Measurements from ENCODE around the gene C11orf16. TPM values are rescaled to one million over a fixed set of nuclear protein-coding genes. Genes with fewer than 3 reads are reported as not detected.
A peak's percentile ranks its signal among the peaks of the same experiment; 100 is the strongest.

C11orf16 gene
- total and polyA plus RNA-seq, 4 experiments from 2014 or later: 0.10 TPM; not detected in 3

- H3K27me3 Mint-ChIP-seq: no peaks in the 10 kb centered on the region
- CTCF ChIA-PET (ENCODE audit: partially characterized antibody): interaction anchor here (1.0 kb wide), 1 partner anchor 211 kb away, joined by 3 read pairs; no protein-coding TSS in a partner anchor
These were observed 6.5 kb downstream of the C11orf16 start for GRCh38 chr11:8926236-8926635.

GRCh38 chr11:8925711-8926110, 7.0 kb downstream of the C11orf16 start:
- H3K27me3 ChIP-seq (ENCODE audit: insufficient read depth, low read length): no peaks in the 10 kb centered on the region
- no peak overlapping the region for H3K4me3 Mint-ChIP-seq
- no peaks in the 10 kb centered on the region for H3K4me1 ChIP-seq (ENCODE audit: insufficient read depth, low read length)
- intact Hi-C loops (cut with micrococcal nuclease): no loop called here
- H3K9me3 ChIP-seq (ENCODE audit: control insufficient read depth in 1 of 2, low read length in 2 of 2): no peaks in the 10 kb centered on the region
- no peak for DNase-seq
- no peaks in the 10 kb centered on the region for H3K4me1 Mint-ChIP-seq
- peak overlapping the region in 1 of 7 donors; percentile 72 for H3K27ac Mint-ChIP-seq
- H3K27me3 Mint-ChIP-seq: no peaks in the 10 kb centered on the region
- H3K9me3 Mint-ChIP-seq: peaks cover 0 to 1% (median 0%) of the 10 kb centered on the region in 8 donors
- peaks cover 7% of the 10 kb centered on the region for H3K36me3 ChIP-seq (ENCODE audit: insufficient read depth, low read length)
- POLR2A ChIA-PET (ENCODE audit: partially characterized antibody): no interaction called here
- H3K36me3 Mint-ChIP-seq: peaks cover 6 to 10% of the 10 kb centered on the region in 2 donors
- no peak overlapping the region for H3K27ac ChIP-seq (ENCODE audit: low read depth, low read length)
- CTCF ChIA-PET (ENCODE audit: partially characterized antibody): interaction anchor here (1.0 kb wide), 1 partner anchor 212 kb away, joined by 3 read pairs; no protein-coding TSS in a partner anchor
- H3K4me3 ChIP-seq (ENCODE audit: low read length in 2 of 2): no peak overlapping the region

More at GRCh38 chr11:8926236-8926635, 6.5 kb downstream of the C11orf16 start:
- H3K36me3 Mint-ChIP-seq: peaks cover 6 to 10% of the 10 kb centered on the region in 2 donors
- no peak overlapping the region for H3K4me3 ChIP-seq (ENCODE audit: low read length in 2 of 2)
- no peaks in the 10 kb centered on the region for H3K9me3 ChIP-seq (ENCODE audit: control insufficient read depth in 1 of 2, low read length in 2 of 2)
- peak overlapping the region in 1 of 7 donors; percentile 46 for H3K27ac Mint-ChIP-seq
- H3K4me1 ChIP-seq (ENCODE audit: insufficient read depth, low read length): no peaks in the 10 kb centered on the region
- H3K4me3 Mint-ChIP-seq: no peak overlapping the region
- H3K4me1 Mint-ChIP-seq: no peaks in the 10 kb centered on the region
- H3K36me3 ChIP-seq (ENCODE audit: insufficient read depth, low read length): peaks cover 2% of the 10 kb centered on the region
- intact Hi-C loops (cut with micrococcal nuclease): no loop called here
- H3K27me3 ChIP-seq (ENCODE audit: insufficient read depth, low read length): no peaks in the 10 kb centered on the region
- POLR2A ChIA-PET (ENCODE audit: partially characterized antibody): no interaction called here
- H3K27ac ChIP-seq (ENCODE audit: low read depth, low read length): no peak overlapping the region
- no peak for DNase-seq
- H3K9me3 Mint-ChIP-seq: peaks cover 0 to 1% (median 0%) of the 10 kb centered on the region in 8 donors

- ChIA-PET POLR2A (ENCODE audit: partially characterized antibody) (no interaction called here), CTCF (ENCODE audit: partially characterized antibody) (interaction anchor here (1.2 kb wide), 2 partner anchors 9 to 10 kb away, joined by 3 to 5 read pairs; no protein-coding TSS in a partner anchor)
- Mint-ChIP-seq H3K4me1 (no peaks in the 10 kb centered on the region), H3K9me3 (peaks cover 0 to 1% (median 0%) of the 10 kb centered on the region in 8 donors), H3K4me3 (no peak overlapping the region), H3K27ac (peak overlapping the region in 1 of 7 donors; percentile 19), H3K27me3 (no peaks in the 10 kb centered on the region), H3K36me3 (peaks cover 16 to 30% of the 10 kb centered on the region in 2 donors)
- H3K27ac ChIP-seq (ENCODE audit: low read depth, low read length): no peak overlapping the region
- no peak for DNase-seq
- H3K9me3 ChIP-seq (ENCODE audit: control insufficient read depth in 1 of 2, low read length in 2 of 2): no peaks in the 10 kb centered on the region
- intact Hi-C loops (cut with micrococcal nuclease): no loop called here
- no peaks in the 10 kb centered on the region for H3K4me1 ChIP-seq (ENCODE audit: insufficient read depth, low read length)
- H3K27me3 ChIP-seq (ENCODE audit: insufficient read depth, low read length): no peaks in the 10 kb centered on the region
- H3K36me3 ChIP-seq (ENCODE audit: insufficient read depth, low read length): peaks cover 23% of the 10 kb centered on the region
- H3K4me3 ChIP-seq (ENCODE audit: low read length in 2 of 2): no peak overlapping the region
These were observed 10.1 kb downstream of the C11orf16 start for GRCh38 chr11:8922691-8923090.

GRCh38 chr11:8917157-8917825, 15.5 kb downstream of the C11orf16 start:
- Mint-ChIP-seq H3K27me3 (no peaks in the 10 kb centered on the region), H3K36me3 (peaks cover 12 to 31% of the 10 kb centered on the region in 2 donors), H3K27ac (peak overlapping the region in 2 of 7 donors; percentile 27 to 31), H3K4me1 (peaks cover 15 to 24% (median 19%) of the 10 kb centered on the region in 4 donors), H3K9me3 (peaks cover 0 to 1% (median 0%) of the 10 kb centered on the region in 8 donors), H3K4me3 (peak overlapping the region in 1 of 8 donors; percentile 9)
- ChIA-PET CTCF (ENCODE audit: partially characterized antibody) (interaction anchor here (1.1 to 1.4 kb wide), 2 partner anchors 42 to 221 kb away, joined by 4 to 9 read pairs; no protein-coding TSS in a partner anchor), POLR2A (ENCODE audit: partially characterized antibody) (no interaction called here)
- no peak for DNase-seq
- Histone ChIP-seq H3K9me3 (ENCODE audit: control insufficient read depth in 1 of 2, low read length in 2 of 2) (no peaks in the 10 kb centered on the region), H3K27me3 (ENCODE audit: insufficient read depth, low read length) (no peaks in the 10 kb centered on the region), H3K4me3 (ENCODE audit: low read length in 2 of 2) (no peak overlapping the region), H3K27ac (ENCODE audit: low read depth, low read length) (no peak overlapping the region), H3K4me1 (ENCODE audit: insufficient read depth, low read length) (peaks cover 20% of the 10 kb centered on the region), H3K36me3 (ENCODE audit: insufficient read depth, low read length) (peaks cover 23% of the 10 kb centered on the region)
- intact Hi-C loops (cut with micrococcal nuclease): no loop called here

- Mint-ChIP-seq H3K4me3 (peak overlapping the region in 6 of 8 donors; percentile 72 to 90 (median 86)), H3K27me3 (no peaks in the 10 kb centered on the region), H3K9me3 (no peaks in the 10 kb centered on the region), H3K4me1 (peaks cover 22 to 34% (median 29%) of the 10 kb centered on the region in 4 donors), H3K27ac (peak overlapping the region; percentile 78 to 94 (median 92)), H3K36me3 (peaks cover 12 to 24% of the 10 kb centered on the region in 2 donors)
- Histone ChIP-seq H3K36me3 (ENCODE audit: insufficient read depth, low read length) (peaks cover 7% of the 10 kb centered on the region), H3K27ac (ENCODE audit: low read depth, low read length) (peak overlapping the region; percentile 35), H3K9me3 (ENCODE audit: control insufficient read depth in 1 of 2, low read length in 2 of 2) (no peaks in the 10 kb centered on the region), H3K4me3 (ENCODE audit: low read length in 2 of 2) (no peak overlapping the region), H3K27me3 (ENCODE audit: insufficient read depth, low read length) (no peaks in the 10 kb centered on the region), H3K4me1 (ENCODE audit: insufficient read depth, low read length) (peaks cover 30% of the 10 kb centered on the region)
- POLR2A ChIA-PET (ENCODE audit: partially characterized antibody): interaction anchor here (1.1 to 2.2 kb wide), 3 partner anchors 45 to 226 kb away, joined by 5 to 12 read pairs (median 11); partner anchors contain the start of gene TMEM9B
- DNase-seq: no peak
- intact Hi-C loops (cut with micrococcal nuclease): loop anchor here (1.0 to 5.0 kb wide), 8 partner anchors 45 to 658 kb away; partner anchors contain the start of genes NRIP3, TMEM41B, WEE1 and ZNF143
- CTCF ChIA-PET (ENCODE audit: partially characterized antibody): interaction anchor here (0.9 to 3.2 kb wide), 12 partner anchors 36 to 835 kb away, joined by 3 to 56 read pairs (median 6); partner anchors contain the start of gene TMEM9B
These were observed 18.1 kb downstream of the C11orf16 start for GRCh38 chr11:8914661-8915018.

GRCh38 chr11:8913961-8914660, 18.6 kb downstream of the C11orf16 start:
- Histone ChIP-seq H3K27ac (ENCODE audit: low read depth, low read length) (peak overlapping the region; percentile 35), H3K9me3 (ENCODE audit: control insufficient read depth in 1 of 2, low read length in 2 of 2) (no peaks in the 10 kb centered on the region), H3K4me1 (ENCODE audit: insufficient read depth, low read length) (peaks cover 32% of the 10 kb centered on the region), H3K27me3 (ENCODE audit: insufficient read depth, low read length) (no peaks in the 10 kb centered on the region), H3K36me3 (ENCODE audit: insufficient read depth, low read length) (peaks cover 4% of the 10 kb centered on the region), H3K4me3 (ENCODE audit: low read length in 2 of 2) (peak overlapping the region in 1 of 2 donors; percentile 15)
- H3K4me1 Mint-ChIP-seq: peaks cover 22 to 38% (median 31%) of the 10 kb centered on the region in 4 donors
- peak overlapping the region; percentile 78 to 94 (median 92) for H3K27ac Mint-ChIP-seq
- POLR2A ChIA-PET (ENCODE audit: partially characterized antibody): interaction anchor here (1.1 to 2.2 kb wide), 3 partner anchors 46 to 226 kb away, joined by 5 to 12 read pairs (median 11); partner anchors contain the start of gene TMEM9B
- intact Hi-C loops (cut with micrococcal nuclease): loop anchor here (1.0 to 5.0 kb wide), 8 partner anchors 45 to 658 kb away; partner anchors contain the start of genes NRIP3, TMEM41B, WEE1 and ZNF143
- CTCF ChIA-PET (ENCODE audit: partially characterized antibody): interaction anchor here (0.7 to 3.2 kb wide), 11 partner anchors 9 to 593 kb away, joined by 3 to 56 read pairs (median 5); partner anchors contain the start of gene TMEM9B
- H3K36me3 Mint-ChIP-seq: peaks cover 12 to 19% of the 10 kb centered on the region in 2 donors
- no peaks in the 10 kb centered on the region for H3K27me3 Mint-ChIP-seq
- no peaks in the 10 kb centered on the region for H3K9me3 Mint-ChIP-seq
- DNase-seq: peak; percentile 28 to 48 (median 38)
- peak overlapping the region; percentile 72 to 90 (median 84) for H3K4me3 Mint-ChIP-seq
